Mesenchymal stem cell (in vitro differentiated cells and primary cell): ENCODE results near the gene MTTP.

Experiments
- DNase-seq: peaks from one replicate; pipeline ENCODE4 v3.0.0-alpha.2; 2013
- H2AFZ ChIP-seq: one replicate; pipeline ENCODE4 v1.6.1; 2013; ENCODE audit warnings: low read depth, mild to moderate bottlenecking, control low read depth, inconsistent platforms, low read length, moderate library complexity
- H2AK5ac ChIP-seq: 2 replicates; pipeline ENCODE4 v1.6.1; 2013; ENCODE audit warnings: low read length, moderate library complexity, mild to moderate bottlenecking, inconsistent platforms; ENCODE audit not compliant: severe bottlenecking
- H2BK120ac ChIP-seq: one replicate; pipeline ENCODE4 v1.6.1; 2013; ENCODE audit warnings: low read depth, mild to moderate bottlenecking, inconsistent platforms, low read length, moderate library complexity
- H2BK12ac ChIP-seq, 2 experiments: one replicate each; pipeline ENCODE4 v1.6.1; 2013; ENCODE audit warnings: inconsistent platforms in 2 of 2, low read length in 2 of 2, mild to moderate bottlenecking in 2 of 2, moderate library complexity in 2 of 2, control low read depth in 1 of 2
- H2BK15ac ChIP-seq: one replicate; pipeline ENCODE4 v1.6.1; 2013; ENCODE audit warnings: mild to moderate bottlenecking, low read depth, inconsistent platforms; ENCODE audit not compliant: poor library complexity, severe bottlenecking
- H2BK5ac ChIP-seq: 2 replicates; pipeline ENCODE4 v1.6.1; 2013; ENCODE audit warnings: low read depth, mild to moderate bottlenecking, low read length, control low read depth, inconsistent platforms; ENCODE audit not compliant: poor library complexity, severe bottlenecking
- H3K14ac ChIP-seq, 2 experiments: one replicate each; pipeline ENCODE4 v1.6.1; 2013; ENCODE audit warnings: inconsistent platforms in 2 of 2, low read length in 2 of 2, control low read depth in 1 of 2, mild to moderate bottlenecking in 1 of 2, moderate library complexity in 1 of 2
- H3K18ac ChIP-seq, 2 experiments: one replicate each; pipeline ENCODE4 v1.6.1; 2013; ENCODE audit warnings: inconsistent platforms in 2 of 2, low read length in 2 of 2, control low read depth in 1 of 2, low read depth in 1 of 2, mild to moderate bottlenecking in 1 of 2
- H3K23ac ChIP-seq, 2 experiments: one replicate each; pipeline ENCODE4 v1.6.1; 2013; ENCODE audit warnings: inconsistent platforms in 2 of 2, low read length in 2 of 2, mild to moderate bottlenecking in 2 of 2, moderate library complexity in 2 of 2, control low read depth in 1 of 2
- H3K27ac ChIP-seq: 2 replicates; pipeline ENCODE4 v1.5.1; 2013; ENCODE audit warnings: mild to moderate bottlenecking, moderate library complexity, low read length, control low read depth, inconsistent platforms; ENCODE audit not compliant: poor library complexity, severe bottlenecking
- H3K27me3 ChIP-seq, 2 experiments: 2 replicates each; pipeline versions ENCODE4 v1.6.1 to v1.7.0; 2013; ENCODE audit warnings: low read length in 2 of 2, mild to moderate bottlenecking in 2 of 2, moderate library complexity in 2 of 2, control low read depth in 1 of 2, inconsistent platforms in 1 of 2; ENCODE audit not compliant: control insufficient read depth in 1 of 2, insufficient read depth in 1 of 2
- H3K36me3 ChIP-seq, 2 experiments: 2 replicates each; pipeline versions ENCODE4 v1.6.1 to v1.7.0; 2013; ENCODE audit warnings: low read length in 2 of 2, control low read depth in 1 of 2, inconsistent platforms in 1 of 2, low read depth in 1 of 2, mild to moderate bottlenecking in 1 of 2; ENCODE audit not compliant: insufficient read depth in 2 of 2, control insufficient read depth in 1 of 2
- H3K4ac ChIP-seq, 2 experiments: one replicate each; pipeline ENCODE4 v1.6.1; 2013; ENCODE audit warnings: inconsistent platforms in 2 of 2, low read length in 2 of 2, mild to moderate bottlenecking in 2 of 2, moderate library complexity in 2 of 2, control low read depth in 1 of 2, low read depth in 1 of 2
- H3K4me1 ChIP-seq: 2 replicates; pipeline ENCODE4 v1.6.1; 2013; ENCODE audit warnings: low read depth, low read length, control low read depth; ENCODE audit not compliant: control insufficient read depth, insufficient read depth
- H3K4me2 ChIP-seq: 2 replicates; pipeline ENCODE4 v1.6.1; 2013; ENCODE audit warnings: low read length, mild to moderate bottlenecking, inconsistent platforms; ENCODE audit not compliant: poor library complexity, severe bottlenecking
- H3K4me3 ChIP-seq, 2 experiments: 2 replicates each; pipeline versions ENCODE4 v1.5.1 to v1.7.0; 2013; ENCODE audit warnings: low read length in 2 of 2, mild to moderate bottlenecking in 2 of 2, control low read depth in 1 of 2, low read depth in 1 of 2; ENCODE audit not compliant: insufficient read depth in 1 of 2
- H3K79me1 ChIP-seq: replicated peaks from 2 replicates; pipeline ENCODE4 v1.6.1; 2013; ENCODE audit warnings: mild to moderate bottlenecking, control low read depth, low read length, inconsistent platforms; ENCODE audit not compliant: poor library complexity, severe bottlenecking
- H3K9ac ChIP-seq: 2 replicates; pipeline ENCODE4 v1.7.0; 2013; ENCODE audit warnings: mild to moderate bottlenecking, low read length, moderate library complexity
- H3K9me3 ChIP-seq: 2 replicates; pipeline ENCODE4 v1.7.0; 2013; ENCODE audit warnings: mild to moderate bottlenecking, low read length; ENCODE audit not compliant: control insufficient read depth
- H4K8ac ChIP-seq: one replicate; pipeline ENCODE4 v1.6.1; 2013; ENCODE audit warnings: inconsistent platforms, mild to moderate bottlenecking, low read length, moderate library complexity
- H4K91ac ChIP-seq: one replicate; pipeline ENCODE4 v1.6.1; 2013; ENCODE audit warnings: mild to moderate bottlenecking, low read length, inconsistent platforms
- WGBS: methylation state at CpG from one replicate; pipeline ENCODE4 v1.1.7; 2013; ENCODE audit warnings: mixed read lengths; 5-methylcytosine and 5-hydroxymethylcytosine counted together

Gene MTTP

DNA sequence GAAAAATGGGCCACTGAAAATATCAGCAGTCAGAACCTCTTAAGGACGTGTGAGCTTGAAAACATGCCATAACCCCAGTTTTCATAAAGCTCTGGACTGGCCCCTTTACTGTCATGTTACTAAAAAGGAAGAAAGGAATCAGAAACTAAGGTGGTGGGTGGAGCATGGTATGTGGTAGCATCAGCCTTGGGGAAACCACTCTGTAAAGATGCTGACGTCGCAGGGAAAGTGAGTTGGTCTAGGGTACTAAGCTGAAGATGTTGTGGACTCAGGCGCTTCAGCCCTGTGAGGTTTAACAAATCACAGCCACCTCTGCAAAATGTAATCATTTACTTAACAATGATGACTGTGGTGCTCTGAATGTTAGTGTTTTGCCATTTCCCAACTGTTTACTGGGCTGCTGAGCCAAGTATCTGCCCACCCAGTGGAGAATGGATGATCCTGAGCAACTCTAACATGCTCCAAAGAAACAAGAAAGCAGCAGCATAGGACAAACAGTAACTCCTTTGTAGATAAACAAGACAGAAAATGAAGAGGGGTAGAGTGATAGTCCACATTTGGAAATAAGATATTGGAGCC, 49.6 kb downstream of the MTTP start:
- DNase-seq: no peak
- Histone ChIP-seq H3K4me3 (no peak overlapping the region), H3K14ac (no peak overlapping the region), H3K18ac (no peak overlapping the region), H3K4me2 (no peak overlapping the region), H3K23ac (peak overlapping the region in 1 of 2 experiments; percentile 10), H3K9ac (no peak overlapping the region), H2BK12ac (no peak overlapping the region), H3K79me1 (no peaks in the 10 kb centered on the region), H3K36me3 (no peaks in the 10 kb centered on the region), H3K27me3 (no peaks in the 10 kb centered on the region), H3K27ac (no peak overlapping the region), H3K4me1 (no peaks in the 10 kb centered on the region), H2AFZ (no peak overlapping the region), H2BK15ac (no peak overlapping the region), H3K9me3 (no peaks in the 10 kb centered on the region), H2BK5ac (no peak overlapping the region), H3K4ac (no peak overlapping the region), H4K8ac (no peak overlapping the region), H4K91ac (no peak overlapping the region), H2AK5ac (no peak overlapping the region), H2BK120ac (no peak overlapping the region)
- no CpG with 5 or more reads among the region's 4 CpGs for WGBS

DNA sequence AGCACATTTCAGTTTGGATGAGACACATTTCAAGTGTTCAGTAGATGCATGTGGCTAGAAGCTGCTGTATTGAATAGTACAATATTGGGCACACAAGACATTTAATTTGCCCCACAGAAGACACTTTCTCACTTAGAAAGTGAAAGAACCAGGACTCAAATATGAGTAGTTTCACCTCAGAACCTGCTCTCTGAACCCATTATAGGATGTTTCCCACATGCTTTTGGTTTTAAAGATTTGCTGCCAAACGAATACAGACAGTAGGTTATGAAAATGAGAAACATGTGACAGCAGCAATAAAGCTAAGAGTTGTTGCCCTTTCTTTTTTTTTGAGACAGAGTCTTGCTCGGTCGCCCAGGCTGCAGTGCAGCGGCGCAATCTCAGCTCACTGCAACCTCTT, 50.7 kb downstream of the MTTP start:
- peak overlapping the region in 1 of 2 experiments; percentile 2 for H3K4me3 ChIP-seq
- H3K23ac ChIP-seq: no peak overlapping the region
- H3K14ac ChIP-seq: no peak overlapping the region
- H3K4me1 ChIP-seq: no peaks in the 10 kb centered on the region
- no peak overlapping the region for H3K9ac ChIP-seq
- H2BK5ac ChIP-seq: no peak overlapping the region
- no peak overlapping the region for H4K91ac ChIP-seq
- DNase-seq: no peak
- H2AFZ ChIP-seq: no peak overlapping the region
- 77% methylated on average over 1 of the region's 5 CpGs for WGBS
- no peaks in the 10 kb centered on the region for H3K36me3 ChIP-seq
- H3K79me1 ChIP-seq: no peaks in the 10 kb centered on the region
- H2BK120ac ChIP-seq: no peak overlapping the region
- no peak overlapping the region for H4K8ac ChIP-seq
- no peaks in the 10 kb centered on the region for H3K9me3 ChIP-seq
- no peak overlapping the region for H3K18ac ChIP-seq
- H2AK5ac ChIP-seq: no peak overlapping the region
- H3K4ac ChIP-seq: no peak overlapping the region
- no peak overlapping the region for H2BK15ac ChIP-seq
- no peaks in the 10 kb centered on the region for H3K27me3 ChIP-seq
- H3K27ac ChIP-seq: no peak overlapping the region
- no peak overlapping the region for H3K4me2 ChIP-seq
- no peak overlapping the region for H2BK12ac ChIP-seq

DNA sequence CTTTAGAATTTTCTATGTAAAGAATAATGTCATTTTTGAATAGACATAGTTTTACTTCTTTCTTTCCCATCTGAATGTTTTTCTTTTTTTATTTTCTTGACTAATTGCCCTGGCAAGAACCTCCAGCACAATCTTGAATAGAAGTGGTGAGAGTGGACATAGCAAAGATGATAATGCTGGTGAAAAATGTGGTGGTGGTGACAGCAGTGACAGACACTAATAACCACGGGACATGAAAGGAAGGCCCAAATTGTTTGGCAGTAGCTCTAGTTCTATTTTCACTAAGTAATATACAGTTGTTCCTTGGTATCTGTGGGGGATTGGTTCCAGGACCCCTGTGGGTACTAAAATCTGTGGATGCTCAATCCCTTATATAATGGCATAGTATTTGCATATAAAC, 53.4 kb downstream of the MTTP start:
- H3K14ac ChIP-seq: no peak overlapping the region
- no peak overlapping the region for H2BK15ac ChIP-seq
- DNase-seq: no peak
- no peak overlapping the region for H2AK5ac ChIP-seq
- no peak overlapping the region for H2BK120ac ChIP-seq
- H2AFZ ChIP-seq: no peak overlapping the region
- H2BK5ac ChIP-seq: no peak overlapping the region
- H3K4ac ChIP-seq: no peak overlapping the region
- H3K23ac ChIP-seq: no peak overlapping the region
- H3K36me3 ChIP-seq: no peaks in the 10 kb centered on the region
- H3K4me1 ChIP-seq: peaks cover 2% of the 10 kb centered on the region
- WGBS: 88% methylated on average over 1 of the region's 1 CpG
- no peak overlapping the region for H3K4me3 ChIP-seq
- no peak overlapping the region for H4K8ac ChIP-seq
- no peaks in the 10 kb centered on the region for H3K27me3 ChIP-seq
- no peak overlapping the region for H3K4me2 ChIP-seq
- no peaks in the 10 kb centered on the region for H3K79me1 ChIP-seq
- H4K91ac ChIP-seq: no peak overlapping the region
- H2BK12ac ChIP-seq: no peak overlapping the region
- no peak overlapping the region for H3K18ac ChIP-seq
- H3K27ac ChIP-seq: no peak overlapping the region
- no peak overlapping the region for H3K9ac ChIP-seq
- no peaks in the 10 kb centered on the region for H3K9me3 ChIP-seq

DNA sequence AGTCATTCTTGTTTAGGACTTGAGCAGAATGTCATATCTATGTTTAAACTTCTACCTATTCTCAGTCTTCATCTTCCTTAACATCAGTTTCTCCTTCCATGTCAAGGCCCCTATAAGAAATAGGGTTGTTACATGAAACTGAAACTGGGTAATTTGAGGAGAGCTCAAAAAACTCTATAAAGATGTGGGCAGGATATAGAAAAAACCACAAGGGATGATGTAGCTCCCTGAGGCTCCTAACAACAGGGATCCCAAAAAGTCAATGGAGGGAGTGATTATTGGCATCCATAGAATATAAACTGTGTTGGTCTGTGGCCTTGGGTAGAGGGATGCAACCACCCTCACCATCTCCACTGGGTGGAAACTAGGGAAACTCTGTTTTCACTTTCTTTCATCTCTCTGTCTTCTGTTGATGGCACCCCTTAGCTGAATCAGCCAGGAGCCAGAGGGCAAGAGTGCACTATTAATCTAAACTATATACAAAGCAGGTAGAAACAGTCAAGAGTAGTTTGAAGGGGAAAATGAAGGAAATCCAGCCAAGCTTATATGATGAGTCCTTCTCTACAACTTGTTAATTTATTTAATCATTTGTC, 55.4 kb downstream of the MTTP start:
- H3K4me1 ChIP-seq: peaks cover 3% of the 10 kb centered on the region
- no peak overlapping the region for H3K27ac ChIP-seq
- no peaks in the 10 kb centered on the region for H3K9me3 ChIP-seq
- H2BK15ac ChIP-seq: no peak overlapping the region
- no peak overlapping the region for H3K14ac ChIP-seq
- no peak overlapping the region for H2BK12ac ChIP-seq
- H4K8ac ChIP-seq: no peak overlapping the region
- no peak overlapping the region for H3K4me2 ChIP-seq
- H3K4ac ChIP-seq: no peak overlapping the region
- no peaks in the 10 kb centered on the region for H3K36me3 ChIP-seq
- DNase-seq: no peak
- H3K27me3 ChIP-seq: no peaks in the 10 kb centered on the region
- no peak overlapping the region for H2BK5ac ChIP-seq
- H3K23ac ChIP-seq: no peak overlapping the region
- no peak overlapping the region for H2AK5ac ChIP-seq
- H2BK120ac ChIP-seq: no peak overlapping the region
- no peak overlapping the region for H4K91ac ChIP-seq
- no peak overlapping the region for H3K4me3 ChIP-seq
- H2AFZ ChIP-seq: no peak overlapping the region
- H3K18ac ChIP-seq: no peak overlapping the region
- H3K79me1 ChIP-seq: no peaks in the 10 kb centered on the region
- no peak overlapping the region for H3K9ac ChIP-seq
